K562 (cell line): ENCODE measurements around the gene KIF14.

ENCODE experiments used
- CBX1 ChIP-seq: sonication (generic); IDR thresholded peaks from 2 replicates; pipeline ENCODE4 v1.6.1; 2016; ENCODE audit warnings: antibody characterized with exemption, low read depth, mild to moderate bottlenecking
- CEBPB ChIP-seq: fragments of 450-650 bp; IDR thresholded peaks from 2 replicates; pipeline ENCODE4 v1.6.1; 2016; ENCODE audit warnings: missing genetic modification characterization, missing compliant biosample characterization
- CTCF ChIP-seq, 3 experiments: IDR thresholded peaks in 2 of 3; conservative IDR thresholded peaks in 1 of 3; 2 replicates each; pipeline ENCODE4 v1.5.1; 2011 to 2012; ENCODE audit warnings: low read length in 3 of 3, mild to moderate bottlenecking in 3 of 3, control low read depth in 2 of 3, improper control_type of control experiment in 1 of 3, inconsistent platforms in 1 of 3, low read depth in 1 of 3, mixed read lengths in 1 of 3, moderate library complexity in 1 of 3; ENCODE audit not compliant: insufficient read depth in 2 of 3
- ELK1 ChIP-seq: sonication (generic); formaldehyde crosslinking; IDR thresholded peaks from 2 replicates; pipeline ENCODE4 v1.8.1; 2022; ENCODE audit warnings: missing genetic modification reagents
- EZH2 ChIP-seq: IDR thresholded peaks from 2 replicates; pipeline ENCODE4 v1.6.1; 2012; ENCODE audit warnings: low read depth, mild to moderate bottlenecking, inconsistent platforms, low read length, borderline replicate concordance
- HDAC8 ChIP-seq: fragments of 450-650 bp; IDR thresholded peaks from 2 replicates; pipeline ENCODE4 v1.6.1; 2016; ENCODE audit warnings: mild to moderate bottlenecking, missing genetic modification characterization, moderate library complexity, missing compliant biosample characterization
- RBM17 ChIP-seq: fragments of 200-400 bp; formaldehyde crosslinking; IDR thresholded peaks from 2 replicates; pipeline ENCODE4 v1.6.1; 2017; ENCODE audit warnings: low read depth, mild to moderate bottlenecking, low read length, borderline replicate concordance
- TAF1 ChIP-seq: IDR thresholded peaks from 2 replicates; pipeline ENCODE4 v1.6.1; 2011; ENCODE audit warnings: mild to moderate bottlenecking, low read length, moderate library complexity; ENCODE audit not compliant: insufficient read depth, control insufficient read depth, severe bottlenecking; ENCODE audit errors: extremely low read depth
- ZBTB9 ChIP-seq: fragments of 450-650 bp; formaldehyde crosslinking; IDR thresholded peaks from 2 replicates; pipeline ENCODE4 v1.4.0; 2020; ENCODE audit warnings: mild to moderate bottlenecking, moderate library complexity
- ZEB2 ChIP-seq: fragments of 450-650 bp; IDR thresholded peaks from 2 replicates; pipeline ENCODE4 v1.6.1; 2016
- ZNF592 ChIP-seq: fragments of 450-650 bp; IDR thresholded peaks from 2 replicates; pipeline ENCODE4 v1.6.1; 2017; ENCODE audit warnings: antibody characterized with exemption, mild to moderate bottlenecking
- ZNF830 ChIP-seq: fragments of 250-450 bp; sonication (Bioruptor Pico); IDR thresholded peaks from 2 replicates; pipeline ENCODE4 v1.5.0; 2021; ENCODE audit warnings: mild to moderate bottlenecking

GRCh38 chr1:200518524-200518923 lies 102.0 kb downstream of the KIF14 start:
- TF ChIP-seq HDAC8 (tag): no peak
- no peak for TF ChIP-seq ELK1 (CRISPR knock-in tag)
- TF ChIP-seq CBX1: no peak
- no peak for TF ChIP-seq ZEB2
- no peak for TF ChIP-seq RBM17
- TF ChIP-seq CTCF (IDR thresholded peaks at IDR 0.05 in 2 of 3, conservative IDR thresholded peaks at IDR 0.05 in 1 of 3; ENCODE audit: insufficient read depth in 2 of 3, low read depth in 1 of 3, low read length in 3 of 3): no peak
- no peak for TF ChIP-seq TAF1
- no peak for TF ChIP-seq EZH2
- no peak for TF ChIP-seq CEBPB (tag)
- TF ChIP-seq ZNF830 (CRISPR knock-in tag): no peak
- TF ChIP-seq ZBTB9: no peak
- TF ChIP-seq ZNF592: no peak
